Stimulated activated CD4-positive, alpha-beta T cell treated with anti-CD3 and anti-CD28 coated beads, Interleukin-4, amount 100 ng/mL, for 24 hours (primary cell): Measurements from ENCODE around the gene KRTAP19-7.

Source experiments
- DNase-seq: peaks from one replicate; pipeline ENCODE4 v3.0.0-alpha.2; 2020

The KRTAP19-7 gene, protein sequence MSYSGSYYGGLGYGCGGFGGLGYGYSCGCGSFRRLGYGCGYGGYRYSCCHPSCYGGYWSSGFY

GRCh38 chr21:30561264-30561895 lies at the start of gene KRTAP19-7:
Gene KRTAP19-7, minus strand, starts transcription at chr21:30561314. Its CDS starts 25 bp downstream, at chr21:30561289.
- DNase-seq: no peak

DNA sequence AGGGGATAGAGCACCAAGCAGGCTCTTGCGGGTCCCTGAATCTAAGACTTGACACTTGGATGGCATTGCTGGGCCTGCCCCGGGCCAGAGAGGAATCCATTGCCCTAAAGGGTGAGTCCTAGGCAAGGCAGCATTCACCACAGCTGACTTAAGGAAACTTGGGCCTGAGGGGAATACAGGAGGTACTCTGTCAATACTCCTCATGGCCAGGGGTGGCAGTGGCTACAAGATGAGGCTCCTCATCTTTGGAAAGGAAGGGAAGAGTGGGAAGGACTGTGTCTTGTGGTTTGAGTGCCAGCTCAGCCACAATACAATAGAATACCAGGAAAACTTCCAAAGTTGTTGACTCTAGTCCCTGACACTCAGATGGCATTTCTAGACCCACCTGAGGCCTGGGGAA lies 44.9 kb upstream of the KRTAP19-7 start:
- DNase-seq: no peak

DNA sequence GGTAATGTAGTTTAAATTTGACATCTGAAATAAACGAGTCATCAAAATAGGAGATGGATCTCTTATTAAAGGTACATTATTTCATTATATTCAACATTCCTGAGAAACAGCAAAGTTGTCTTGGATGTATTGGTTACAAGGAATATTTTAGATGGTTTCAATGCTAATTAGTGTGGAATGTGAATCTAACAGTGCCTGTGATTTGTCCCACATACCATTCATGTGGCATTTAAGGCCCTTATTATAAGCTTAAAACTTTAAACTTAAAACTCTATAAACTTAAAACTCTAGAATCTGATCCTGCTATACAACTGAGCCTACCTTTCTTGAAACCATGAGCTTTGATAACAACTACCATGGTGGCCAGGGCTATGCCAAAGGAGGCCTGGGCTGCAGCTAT lies 39.7 kb upstream of the KRTAP19-7 start, which contains the start of gene KRTAP22-1:
Gene KRTAP22-1, plus strand, starts transcription at position 301 of the 400 bp plus-strand sequence.
- no peak for DNase-seq

DNA sequence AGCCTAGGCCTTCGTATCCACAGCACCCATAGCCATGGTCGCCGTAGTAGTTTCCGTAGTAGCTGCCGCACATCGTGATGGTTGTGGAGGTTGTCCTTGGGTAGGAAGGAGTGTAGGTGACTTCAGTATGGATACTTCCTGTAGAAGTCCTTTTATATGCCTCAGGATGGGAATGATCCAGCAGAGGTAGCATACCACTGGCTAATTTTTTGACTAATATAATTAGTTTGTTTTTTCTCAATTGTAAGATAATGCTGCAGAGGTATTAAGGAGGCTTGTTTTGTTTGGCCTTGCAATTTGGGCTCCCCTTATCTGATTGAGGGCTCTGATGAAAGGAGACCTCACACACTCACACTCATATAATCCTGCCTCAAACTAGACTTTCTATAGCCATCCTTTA lies 37.7 kb upstream of the KRTAP19-7 start, which contains the start of gene KRTAP6-2:
Gene KRTAP6-2, minus strand, starts transcription at position 101 of the 400 bp plus-strand sequence. Its CDS starts 28 bp downstream, at position 73.
- no peak for DNase-seq

DNA sequence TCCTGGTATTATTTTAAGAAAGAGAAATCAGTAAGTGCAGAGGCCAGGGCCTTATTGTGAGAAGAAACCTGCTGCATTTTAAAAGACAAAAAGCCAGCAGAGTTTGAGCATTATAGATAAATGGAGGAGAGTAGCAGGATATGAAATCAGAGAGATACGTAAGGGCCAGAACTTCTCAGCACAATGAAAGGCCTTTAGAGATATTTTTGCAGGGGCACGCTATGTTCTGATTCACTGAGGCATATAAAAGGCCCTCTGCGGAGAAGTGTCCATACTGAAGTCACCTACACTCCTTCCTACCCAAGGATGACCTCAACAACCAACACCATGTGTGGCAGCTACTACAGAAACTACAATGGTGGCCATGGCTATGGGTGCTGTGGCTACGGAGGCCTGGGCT lies 31.0 kb upstream of the KRTAP19-7 start, which contains the start of gene KRTAP6-3:
Gene KRTAP6-3, plus strand, starts transcription at position 301 of the 400 bp plus-strand sequence. Its CDS starts 6 bp downstream, at position 307.
- no peak for DNase-seq

DNA sequence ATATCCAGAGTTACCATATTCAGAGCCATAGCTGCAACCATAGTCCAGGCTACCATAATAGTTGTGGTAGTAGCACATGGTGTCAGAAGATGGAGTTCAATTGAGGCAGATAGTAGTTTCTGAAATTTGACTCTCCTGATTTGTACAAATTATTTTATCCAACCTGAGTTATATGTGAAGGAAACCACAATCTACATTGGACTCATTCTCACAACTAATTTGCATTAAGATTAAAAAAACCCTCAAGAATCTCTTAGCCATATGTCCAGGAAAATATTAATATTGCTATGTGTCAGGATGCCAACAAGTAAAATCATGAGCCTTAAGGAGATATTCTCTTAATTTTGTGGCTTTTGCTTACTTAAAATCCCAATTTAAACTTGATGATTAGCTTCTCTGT lies 29.2 kb upstream of the KRTAP19-7 start, which contains the start of gene KRTAP22-2:
Gene KRTAP22-2, minus strand, starts transcription at position 101 of the 400 bp plus-strand sequence.
- no peak for DNase-seq

- no peak for DNase-seq
These were observed 21.8 kb upstream of the KRTAP19-7 start for GRCh38 chr21:30582870-30583269.

- no peak for DNase-seq
These were observed 19.0 kb upstream of the KRTAP19-7 start for GRCh38 chr21:30580132-30580531.

GRCh38 chr21:30579346-30579745 lies 18.2 kb upstream of the KRTAP19-7 start:
- DNase-seq: no peak

GRCh38 chr21:30577766-30578165 lies 16.7 kb upstream of the KRTAP19-7 start:
- no peak for DNase-seq

GRCh38 chr21:30567617-30568016 lies 6.5 kb upstream of the KRTAP19-7 start:
- no peak for DNase-seq

GRCh38 chr21:30563630-30564029 lies 2.5 kb upstream of the KRTAP19-7 start:
- DNase-seq: no peak

DNA sequence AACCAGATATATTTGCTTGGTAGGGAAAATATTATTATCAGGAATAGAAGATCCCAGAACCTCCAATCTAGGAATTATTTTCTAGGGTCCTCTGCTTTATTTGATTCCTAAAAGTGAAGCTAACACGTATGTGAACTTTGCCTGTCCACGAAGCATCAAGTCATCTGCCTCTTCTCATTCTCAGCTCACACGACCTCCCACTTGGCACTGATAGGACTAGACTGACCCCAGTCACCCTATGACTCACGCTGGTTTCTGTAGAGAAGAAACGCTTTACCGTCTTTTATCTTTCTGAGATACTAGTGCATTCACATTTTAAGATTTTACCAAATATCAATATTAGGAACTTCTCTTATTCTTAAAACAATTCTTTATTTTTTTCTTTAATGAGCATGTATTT lies 2.0 kb upstream of the KRTAP19-7 start:
- no peak for DNase-seq

DNA sequence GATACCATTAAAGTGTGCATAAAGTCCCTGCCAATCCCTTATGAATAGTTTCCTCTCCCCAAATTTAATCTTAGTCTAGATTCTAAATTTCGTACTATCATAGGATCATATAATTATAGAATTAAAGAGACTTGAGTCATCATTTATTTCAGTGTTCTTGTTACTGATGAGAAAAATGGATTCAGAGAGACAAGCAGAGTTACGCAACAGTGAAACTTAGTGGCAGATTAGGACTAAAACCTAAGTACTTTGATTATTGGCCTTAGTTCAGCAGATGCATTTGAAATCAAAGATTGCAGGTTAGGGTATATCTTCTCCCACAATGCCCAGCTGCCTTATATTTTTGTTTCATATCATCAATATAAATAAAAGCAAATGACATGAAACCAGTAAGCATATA lies 843 bp upstream of the KRTAP19-7 start:
- no peak for DNase-seq

GRCh38 chr21:30555095-30555494 lies 6.0 kb downstream of the KRTAP19-7 start:
- no peak for DNase-seq

DNA sequence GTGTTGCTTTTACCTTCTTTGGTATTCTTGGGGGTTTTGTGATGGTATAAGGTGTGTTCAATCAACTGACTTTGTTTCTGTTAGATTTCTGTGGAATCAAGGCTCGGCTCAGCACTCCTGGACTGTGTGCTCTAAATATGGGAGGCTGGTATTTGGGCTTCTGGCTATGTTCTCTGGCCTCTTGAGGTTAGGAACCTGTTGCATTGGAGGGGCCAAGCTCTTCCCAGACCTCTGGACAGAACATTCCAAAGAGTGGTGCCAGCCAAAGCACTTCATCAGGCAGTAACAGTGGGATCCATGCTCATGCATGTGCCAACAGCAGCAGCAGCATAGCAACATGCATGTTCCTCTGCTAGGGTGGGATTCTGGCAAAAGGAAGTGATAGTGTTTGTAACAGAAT lies 8.3 kb downstream of the KRTAP19-7 start:
- no peak for DNase-seq

DNA sequence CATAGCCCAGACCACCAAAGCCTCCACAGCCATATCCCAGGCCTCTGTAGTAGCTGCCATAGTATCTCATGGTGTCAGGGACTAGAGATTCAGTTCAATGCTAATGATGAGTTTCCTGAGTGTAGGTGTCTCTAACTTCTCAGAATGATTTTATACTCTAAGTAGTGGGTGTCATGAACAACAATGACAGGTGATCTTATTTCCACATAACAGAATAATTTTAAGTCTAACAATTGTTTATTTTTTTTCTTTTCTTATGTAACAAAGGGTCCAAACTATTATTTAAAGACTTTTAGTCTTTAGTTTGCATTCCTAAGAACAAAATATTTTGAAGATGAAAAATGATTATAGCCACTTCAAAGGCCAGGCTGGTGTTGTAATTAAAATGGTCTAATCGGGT lies 19.4 kb downstream of the KRTAP19-7 start, which contains the start of gene KRTAP19-6:
Gene KRTAP19-6, minus strand, starts transcription at position 101 of the 400 bp plus-strand sequence. Its CDS starts 31 bp downstream, at position 70.
- no peak for DNase-seq

GRCh38 chr21:30518876-30519275 lies 42.2 kb downstream of the KRTAP19-7 start:
- DNase-seq: no peak

DNA sequence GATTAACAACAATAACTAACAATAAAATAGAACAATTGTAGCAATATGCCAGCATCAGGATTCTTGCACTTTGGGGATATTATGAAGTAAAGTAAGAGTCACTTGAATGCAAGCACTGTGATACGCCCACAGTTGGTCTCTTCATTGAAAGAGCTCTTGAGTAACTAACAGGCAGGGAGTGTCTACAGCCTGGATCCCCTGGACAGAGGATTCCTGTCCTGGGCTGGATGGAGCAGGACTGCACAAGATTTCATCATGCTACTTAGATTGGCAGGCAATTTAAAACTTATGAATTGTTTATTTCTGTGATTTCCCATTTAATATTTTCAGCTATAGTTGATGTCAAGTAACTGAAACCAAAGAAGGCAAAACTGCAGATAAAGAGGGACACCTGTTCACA lies 45.4 kb downstream of the KRTAP19-7 start:
- DNase-seq: no peak
